Astrocyte (in vitro differentiated cells and primary cell): ENCODE results near the gene CELSR3.

ENCODE experiments used
- CTCF ChIP-seq: IDR thresholded peaks from 2 replicates; pipeline ENCODE4 v1.5.1; 2011; ENCODE audit warnings: low read depth, mild to moderate bottlenecking, inconsistent platforms, low read length, moderate library complexity; ENCODE audit not compliant: insufficient read depth
- EZH2 ChIP-seq: IDR thresholded peaks from 2 replicates; pipeline ENCODE4 v1.6.1; 2012; ENCODE audit warnings: mild to moderate bottlenecking, low read length, inconsistent platforms; ENCODE audit not compliant: insufficient read depth

- TF ChIP-seq CTCF (no peak), EZH2 (no peak)
Observed at GRCh38 chr3:48625600-48625999, 37.1 kb downstream of the CELSR3 start.
